HEK293 (cell line): Measurements from ENCODE around the gene ITPR2.
"Not testable (repeated sequence)": the region's sequence is repeated elsewhere in the genome, so short reads cannot be mapped to it uniquely, and the experiment has no call there.

Experiments
- CTCF ChIA-PET: fragments of 350-600 bp; formaldehyde crosslinking; extraction: SDS; loops from one replicate; lab custom pipeline; 2021; ENCODE audit warnings: antibody characterized with exemption; lab: Yijun Ruan, JAX
- POLR2A ChIA-PET: fragments of 300-600 bp; formaldehyde crosslinking; extraction: SDS; loops from one replicate; lab custom pipeline; 2020; ENCODE audit warnings: antibody characterized with exemption, inconsistent platforms; lab: Yijun Ruan, JAX
- H3K27ac ChIP-seq: fragments of 200-500 bp; sonication (Bioruptor generic); 2 replicates; pipeline ENCODE4 v1.5.1; 2014; ENCODE audit warnings: low read depth, low read length, control low read depth, inconsistent platforms; ENCODE audit errors: extremely low read depth
- H3K36me3 ChIP-seq, 2 experiments: fragments of 200-500 bp in 1 of 2; sonication (Bioruptor generic) in 1 of 2; 1 replicate in 1 of 2; 2 replicates in 1 of 2; pipeline ENCODE4 v1.5.1; 2014 to 2017; ENCODE audit warnings: inconsistent platforms in 2 of 2, low read length in 2 of 2; ENCODE audit not compliant: control insufficient read depth in 2 of 2, insufficient read depth in 1 of 2
- H3K4me1 ChIP-seq: fragments of 200-500 bp; sonication (Bioruptor generic); 2 replicates; pipeline ENCODE4 v1.5.1; 2014; ENCODE audit warnings: mild to moderate bottlenecking, low read length, inconsistent platforms; ENCODE audit not compliant: control insufficient read depth, insufficient read depth
- H3K4me3 ChIP-seq: 2 replicates; pipeline ENCODE4 v1.5.1; 2011; ENCODE audit warnings: low read depth, mild to moderate bottlenecking, control low read depth, low read length, moderate library complexity
- H3K9me3 ChIP-seq: fragments of 200-500 bp; sonication (Bioruptor generic); 2 replicates; pipeline ENCODE4 v1.5.1; 2014; ENCODE audit warnings: low read depth, low read length, inconsistent platforms; ENCODE audit not compliant: control insufficient read depth, insufficient read depth
- EGR2 ChIP-seq: fragments of 450-650 bp; formaldehyde crosslinking; IDR thresholded peaks from 2 replicates; pipeline ENCODE4 v1.5.1; 2016; ENCODE audit warnings: low read depth, missing biosample characterization, missing genetic modification characterization
- ELK4 ChIP-seq: IDR thresholded peaks from 2 replicates; pipeline ENCODE4 v1.6.1; 2011; ENCODE audit warnings: mild to moderate bottlenecking, low read depth, low read length, borderline replicate concordance
- GLI2 ChIP-seq: fragments of 450-650 bp; formaldehyde crosslinking; IDR thresholded peaks from 2 replicates; pipeline ENCODE4; 2017; ENCODE audit warnings: missing biosample characterization, missing genetic modification characterization, low read depth, borderline replicate concordance
- KLF7 ChIP-seq: fragments of 450-650 bp; formaldehyde crosslinking; IDR thresholded peaks from 2 replicates; pipeline ENCODE4 v1.5.1; 2016; ENCODE audit warnings: missing biosample characterization, missing genetic modification characterization, borderline replicate concordance
- KLF9 ChIP-seq: fragments of 450-650 bp; formaldehyde crosslinking; IDR thresholded peaks from 2 replicates; pipeline ENCODE4 v1.5.1; 2016; ENCODE audit warnings: missing biosample characterization, missing genetic modification characterization, low read depth
- OSR2 ChIP-seq: fragments of 450-650 bp; formaldehyde crosslinking; IDR thresholded peaks from 2 replicates; pipeline ENCODE4 v1.5.1; 2016; ENCODE audit warnings: missing biosample characterization, missing genetic modification characterization
- WT1 ChIP-seq: fragments of 450-650 bp; formaldehyde crosslinking; IDR thresholded peaks from 2 replicates; pipeline ENCODE4 v1.5.1; 2016; ENCODE audit warnings: missing biosample characterization, missing genetic modification characterization
- ZFP3 ChIP-seq: fragments of 450-650 bp; formaldehyde crosslinking; IDR thresholded peaks from 2 replicates; pipeline ENCODE4 v1.5.1; 2016; ENCODE audit warnings: low read depth, missing biosample characterization, missing genetic modification characterization
- ZNF23 ChIP-seq: fragments of 450-650 bp; formaldehyde crosslinking; IDR thresholded peaks from 2 replicates; pipeline ENCODE4 v1.5.1; 2016; ENCODE audit warnings: missing biosample characterization, missing genetic modification characterization, borderline replicate concordance
- ZNF24 ChIP-seq: fragments of 450-650 bp; formaldehyde crosslinking; IDR thresholded peaks from 2 replicates; pipeline ENCODE4 v1.5.1; 2016; ENCODE audit warnings: missing biosample characterization, missing genetic modification characterization
- ZNF292 ChIP-seq: fragments of 450-650 bp; formaldehyde crosslinking; IDR thresholded peaks from 2 replicates; pipeline ENCODE4 v1.5.1; 2016; ENCODE audit warnings: low read depth, missing biosample characterization, missing genetic modification characterization, borderline replicate concordance
- ZNF544 ChIP-seq: fragments of 450-650 bp; formaldehyde crosslinking; IDR thresholded peaks from 2 replicates; pipeline ENCODE4 v1.5.0; 2017; ENCODE audit warnings: missing biosample characterization, missing genetic modification characterization
- TF ChIP-seq, protein P1 (sequence below): fragments of 450-650 bp; formaldehyde crosslinking; IDR thresholded peaks from 2 replicates; pipeline ENCODE4 v1.5.1; 2016; ENCODE audit warnings: missing biosample characterization, missing genetic modification characterization
- TF ChIP-seq, protein P2 (sequence below): fragments of 450-650 bp; formaldehyde crosslinking; IDR thresholded peaks from 2 replicates; pipeline ENCODE4 v1.5.1; 2017; ENCODE audit warnings: missing biosample characterization, missing genetic modification characterization
- TF ChIP-seq, protein P3 (sequence below): fragments of 450-650 bp; formaldehyde crosslinking; IDR thresholded peaks from 2 replicates; pipeline ENCODE4 v1.5.1; 2016; ENCODE audit warnings: missing biosample characterization, missing genetic modification characterization, low read depth
- TF ChIP-seq, protein P4 (sequence below): fragments of 450-650 bp; IDR thresholded peaks from 2 replicates; pipeline ENCODE4 v1.5.1; 2018; ENCODE audit warnings: missing biosample characterization, mild to moderate bottlenecking, missing genetic modification characterization

The ITPR2 gene

DNA sequence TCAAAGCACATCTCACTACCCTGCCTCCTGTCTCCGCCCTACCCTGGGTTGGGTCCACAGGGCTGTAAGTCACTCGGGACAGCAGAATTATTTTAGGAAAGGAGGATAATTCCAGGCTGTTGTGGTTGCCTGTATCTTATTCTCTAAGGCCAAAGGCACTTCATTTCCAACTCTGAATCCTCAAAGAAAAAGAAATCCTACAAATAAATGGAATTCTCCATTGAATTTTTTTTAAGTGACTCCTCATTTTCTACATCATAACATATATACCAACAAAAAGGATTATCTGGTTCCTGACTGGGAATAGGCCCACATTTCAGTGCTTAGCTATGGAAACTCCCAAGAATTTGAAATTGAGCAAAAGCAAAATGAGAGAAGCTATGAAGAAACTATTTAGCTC is 186.4 kb downstream of the ITPR2 start:
- ChIA-PET POLR2A (no interaction called here), CTCF (interaction anchor here (1.0 kb wide), 1 partner anchor 528 kb away, joined by 3 read pairs; no protein-coding TSS in a partner anchor)
- H3K27ac ChIP-seq = no peak overlapping the region
- no peaks in the 10 kb centered on the region for H3K36me3 ChIP-seq
- no peaks in the 10 kb centered on the region for H3K4me1 ChIP-seq
- no peak overlapping the region for H3K4me3 ChIP-seq
- TF ChIP-seq EGR2 (no peak), KLF7 (tag by site-specific recombination) (no peak), KLF9 (tag by site-specific recombination) (no peak), GLI2 (no peak), OSR2 (tag by site-specific recombination) (no peak), ZNF24 (tag by site-specific recombination) (no peak), ELK4 (no peak), ZNF544 (tag by site-specific recombination) (no peak), ZNF23 (no peak), ZFP3 (tag by site-specific recombination) (no peak), WT1 (tag by site-specific recombination) (no peak), ZNF292 (tag by site-specific recombination) (no peak)
- TF ChIP-seq, protein P1, sequence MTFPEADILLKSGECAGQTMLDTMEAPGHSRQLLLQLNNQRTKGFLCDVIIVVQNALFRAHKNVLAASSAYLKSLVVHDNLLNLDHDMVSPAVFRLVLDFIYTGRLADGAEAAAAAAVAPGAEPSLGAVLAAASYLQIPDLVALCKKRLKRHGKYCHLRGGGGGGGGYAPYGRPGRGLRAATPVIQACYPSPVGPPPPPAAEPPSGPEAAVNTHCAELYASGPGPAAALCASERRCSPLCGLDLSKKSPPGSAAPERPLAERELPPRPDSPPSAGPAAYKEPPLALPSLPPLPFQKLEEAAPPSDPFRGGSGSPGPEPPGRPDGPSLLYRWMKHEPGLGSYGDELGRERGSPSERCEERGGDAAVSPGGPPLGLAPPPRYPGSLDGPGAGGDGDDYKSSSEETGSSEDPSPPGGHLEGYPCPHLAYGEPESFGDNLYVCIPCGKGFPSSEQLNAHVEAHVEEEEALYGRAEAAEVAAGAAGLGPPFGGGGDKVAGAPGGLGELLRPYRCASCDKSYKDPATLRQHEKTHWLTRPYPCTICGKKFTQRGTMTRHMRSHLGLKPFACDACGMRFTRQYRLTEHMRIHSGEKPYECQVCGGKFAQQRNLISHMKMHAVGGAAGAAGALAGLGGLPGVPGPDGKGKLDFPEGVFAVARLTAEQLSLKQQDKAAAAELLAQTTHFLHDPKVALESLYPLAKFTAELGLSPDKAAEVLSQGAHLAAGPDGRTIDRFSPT (tag by site-specific recombination) = no peak
- TF ChIP-seq, protein P2, sequence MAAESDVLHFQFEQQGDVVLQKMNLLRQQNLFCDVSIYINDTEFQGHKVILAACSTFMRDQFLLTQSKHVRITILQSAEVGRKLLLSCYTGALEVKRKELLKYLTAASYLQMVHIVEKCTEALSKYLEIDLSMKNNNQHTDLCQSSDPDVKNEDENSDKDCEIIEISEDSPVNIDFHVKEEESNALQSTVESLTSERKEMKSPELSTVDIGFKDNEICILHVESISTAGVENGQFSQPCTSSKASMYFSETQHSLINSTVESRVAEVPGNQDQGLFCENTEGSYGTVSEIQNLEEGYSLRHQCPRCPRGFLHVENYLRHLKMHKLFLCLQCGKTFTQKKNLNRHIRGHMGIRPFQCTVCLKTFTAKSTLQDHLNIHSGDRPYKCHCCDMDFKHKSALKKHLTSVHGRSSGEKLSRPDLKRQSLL (tag by site-specific recombination) = no peak
- TF ChIP-seq, protein P3, sequence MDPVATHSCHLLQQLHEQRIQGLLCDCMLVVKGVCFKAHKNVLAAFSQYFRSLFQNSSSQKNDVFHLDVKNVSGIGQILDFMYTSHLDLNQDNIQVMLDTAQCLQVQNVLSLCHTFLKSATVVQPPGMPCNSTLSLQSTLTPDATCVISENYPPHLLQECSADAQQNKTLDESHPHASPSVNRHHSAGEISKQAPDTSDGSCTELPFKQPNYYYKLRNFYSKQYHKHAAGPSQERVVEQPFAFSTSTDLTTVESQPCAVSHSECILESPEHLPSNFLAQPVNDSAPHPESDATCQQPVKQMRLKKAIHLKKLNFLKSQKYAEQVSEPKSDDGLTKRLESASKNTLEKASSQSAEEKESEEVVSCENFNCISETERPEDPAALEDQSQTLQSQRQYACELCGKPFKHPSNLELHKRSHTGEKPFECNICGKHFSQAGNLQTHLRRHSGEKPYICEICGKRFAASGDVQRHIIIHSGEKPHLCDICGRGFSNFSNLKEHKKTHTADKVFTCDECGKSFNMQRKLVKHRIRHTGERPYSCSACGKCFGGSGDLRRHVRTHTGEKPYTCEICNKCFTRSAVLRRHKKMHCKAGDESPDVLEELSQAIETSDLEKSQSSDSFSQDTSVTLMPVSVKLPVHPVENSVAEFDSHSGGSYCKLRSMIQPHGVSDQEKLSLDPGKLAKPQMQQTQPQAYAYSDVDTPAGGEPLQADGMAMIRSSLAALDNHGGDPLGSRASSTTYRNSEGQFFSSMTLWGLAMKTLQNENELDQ (tag by site-specific recombination) = no peak
- TF ChIP-seq, protein P4, sequence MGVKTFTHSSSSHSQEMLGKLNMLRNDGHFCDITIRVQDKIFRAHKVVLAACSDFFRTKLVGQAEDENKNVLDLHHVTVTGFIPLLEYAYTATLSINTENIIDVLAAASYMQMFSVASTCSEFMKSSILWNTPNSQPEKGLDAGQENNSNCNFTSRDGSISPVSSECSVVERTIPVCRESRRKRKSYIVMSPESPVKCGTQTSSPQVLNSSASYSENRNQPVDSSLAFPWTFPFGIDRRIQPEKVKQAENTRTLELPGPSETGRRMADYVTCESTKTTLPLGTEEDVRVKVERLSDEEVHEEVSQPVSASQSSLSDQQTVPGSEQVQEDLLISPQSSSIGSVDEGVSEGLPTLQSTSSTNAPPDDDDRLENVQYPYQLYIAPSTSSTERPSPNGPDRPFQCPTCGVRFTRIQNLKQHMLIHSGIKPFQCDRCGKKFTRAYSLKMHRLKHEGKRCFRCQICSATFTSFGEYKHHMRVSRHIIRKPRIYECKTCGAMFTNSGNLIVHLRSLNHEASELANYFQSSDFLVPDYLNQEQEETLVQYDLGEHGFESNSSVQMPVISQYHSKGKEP = no peak
- no peaks in the 10 kb centered on the region for H3K9me3 ChIP-seq

DNA sequence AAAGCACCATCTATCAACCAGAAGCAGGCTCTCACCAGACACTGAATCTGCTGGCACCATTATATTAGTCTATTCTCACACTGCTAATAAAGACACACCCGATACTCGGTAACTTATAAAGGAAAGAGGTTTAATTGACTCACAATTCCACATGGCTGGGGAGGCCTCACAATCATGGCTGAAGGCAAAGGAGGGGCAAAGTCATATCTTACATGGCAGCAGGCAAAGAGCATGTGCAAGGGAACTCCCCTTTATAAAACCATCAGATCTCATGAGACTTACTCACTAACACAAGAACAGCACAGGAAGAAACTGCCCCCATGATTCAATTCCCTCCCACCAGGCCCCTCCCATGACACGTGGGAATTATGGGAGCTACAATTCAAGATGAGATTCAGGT is 188.6 kb downstream of the ITPR2 start:
- H3K4me1 ChIP-seq, H3K36me3 ChIP-seq, H3K9me3 ChIP-seq, H3K4me3 ChIP-seq, H3K27ac ChIP-seq, POLR2A ChIA-PET: not testable (repeated sequence)
- CTCF ChIA-PET = interaction anchor here (2.1 kb wide), 1 partner anchor 30 kb away, joined by 10 read pairs; no protein-coding TSS in a partner anchor
